OCI-LY7 (cell line): ENCODE measurements around the gene FKBP15. TPM values are rescaled to one million over a fixed set of nuclear protein-coding genes. Genes with fewer than 3 reads are reported as not detected.

Source experiments
- BruUV-seq: library from RNA; stranded (reverse); fragments of 400-500 nt; replicated peaks from 2 replicates; lab custom pipeline; 2021; lab: Mats Ljungman, UMichigan
- CTCF ChIA-PET: fragments of 300-600 bp; sonication (Branson Sonifier 250); formaldehyde crosslinking; loops from one replicate; lab custom pipeline; 2022; ENCODE audit warnings: antibody characterized with exemption; ENCODE audit not compliant: unreplicated experiment; lab: Charles Lee
- POLR2A ChIA-PET: fragments of 300-600 bp; sonication (Branson Sonifier 250); formaldehyde crosslinking; loops from one replicate; lab custom pipeline; 2022; ENCODE audit warnings: antibody characterized with exemption; lab: Charles Lee
- DNase-seq: peaks from one replicate; pipeline ENCODE4 v3.0.0-alpha.2; 2015; ENCODE audit warnings: low spot score
- H2AFZ ChIP-seq: fragments of 200-600 bp; sonication (generic), shearing (Covaris generic); 2 replicates; pipeline ENCODE4 v1.6.1; 2014; ENCODE audit warnings: mild to moderate bottlenecking, antibody characterized with exemption, low read length, moderate library complexity
- H3K27ac ChIP-seq: fragments of 200-600 bp; sonication (generic); 2 replicates; pipeline ENCODE4 v1.5.1; 2014; ENCODE audit warnings: mixed run types, low read depth, mild to moderate bottlenecking, moderate library complexity, low read length, inconsistent platforms; ENCODE audit not compliant: poor library complexity, severe bottlenecking
- H3K36me3 ChIP-seq: fragments of 200-600 bp; sonication (generic); 2 replicates; pipeline ENCODE4 v1.6.1; 2014; ENCODE audit warnings: mild to moderate bottlenecking, antibody characterized with exemption, low read length, moderate library complexity, mixed read lengths; ENCODE audit not compliant: insufficient read depth
- H3K4me1 ChIP-seq: fragments of 200-600 bp; sonication (generic); 2 replicates; pipeline ENCODE4 v1.5.1; 2014; ENCODE audit warnings: mild to moderate bottlenecking, low read length; ENCODE audit not compliant: insufficient read depth, poor library complexity, severe bottlenecking
- H3K4me2 ChIP-seq: fragments of 200-600 bp; sonication (generic); 2 replicates; pipeline ENCODE4 v1.6.1; 2014; ENCODE audit warnings: mild to moderate bottlenecking, low read length
- H3K4me3 ChIP-seq: fragments of 200-600 bp; sonication (generic); 2 replicates; pipeline ENCODE4 v1.5.1; 2014; ENCODE audit warnings: mild to moderate bottlenecking, low read depth, low read length; ENCODE audit not compliant: poor library complexity, severe bottlenecking
- H3K79me2 ChIP-seq: fragments of 200-600 bp; sonication (generic); 2 replicates; pipeline ENCODE4 v1.6.1; 2016; ENCODE audit warnings: low read depth, mild to moderate bottlenecking, low read length, moderate library complexity, mixed read lengths; ENCODE audit not compliant: insufficient read depth
- H3K9me2 ChIP-seq: fragments of 200-600 bp; sonication (generic); 2 replicates; pipeline ENCODE4 v1.6.1; 2016; ENCODE audit warnings: mild to moderate bottlenecking, low read length, mixed read lengths; ENCODE audit not compliant: insufficient read depth
- H3K9me3 ChIP-seq: fragments of 200-600 bp; sonication (generic); 2 replicates; pipeline ENCODE4 v1.6.1; 2014; ENCODE audit warnings: mild to moderate bottlenecking, mixed run types, low read length, mixed read lengths
- H4K20me1 ChIP-seq: fragments of 200-600 bp; sonication (generic); 2 replicates; pipeline ENCODE4 v1.6.1; 2014; ENCODE audit warnings: mild to moderate bottlenecking, antibody characterized with exemption, low read length, moderate library complexity, mixed read lengths; ENCODE audit not compliant: insufficient read depth
- EZH2phosphoT487 ChIP-seq: fragments of 200-600 bp; sonication (generic); IDR thresholded peaks from 2 replicates; pipeline ENCODE4 v1.6.1; 2018; ENCODE audit warnings: low read depth, borderline replicate concordance, mild to moderate bottlenecking, mixed run types, antibody characterized with exemption, low read length, moderate library complexity, mixed read lengths
- intact Hi-C: fragments of 100-400 bp; cut with micrococcal nuclease; formaldehyde crosslinking; loops from one replicate; pipeline ENCODE4 v1.10.0; 2022; ENCODE audit not compliant: unreplicated experiment
- total RNA-seq, 2 experiments: library from RNA; depleted of rRNA in 1 of 2; stranded (reverse); fragments of >200 nt in 1 of 2; shearing (Covaris generic) in 1 of 2; gene quantifications; 2 replicates each; pipeline ENCODE4 v1.2.3, GENCODE V29; 2014 to 2022
- TF ChIP-seq, protein P1 (sequence below): fragments of 200-600 bp; sonication (generic); conservative IDR thresholded peaks from 2 replicates; pipeline ENCODE4 v1.5.1; 2014; ENCODE audit warnings: mild to moderate bottlenecking, antibody characterized with exemption, low read length, moderate library complexity, mixed read lengths

The FKBP15 gene
- total RNA-seq, 2 experiments from 2014 or later, result 39.9 to 58.0 TPM

GRCh38 chr9:113155911-113156588 lies 65.0 kb downstream of the FKBP15 start:
- CTCF ChIA-PET, result interaction anchor here (0.6 kb wide), 1 partner anchor 65 kb away, joined by 3 read pairs; the partner anchor contains the start of gene SLC31A1
- Histone ChIP-seq H4K20me1 (no peaks in the 10 kb centered on the region), H3K4me3 (no peak overlapping the region), H3K36me3 (peaks cover 19% of the 10 kb centered on the region), H2AFZ (no peak overlapping the region), H3K4me1 (peaks cover 6% of the 10 kb centered on the region), H3K9me2 (no peaks in the 10 kb centered on the region), H3K79me2 (no peaks in the 10 kb centered on the region), H3K27ac (no peak overlapping the region), H3K4me2 (no peak overlapping the region), H3K9me3 (no peaks in the 10 kb centered on the region)
- no peak for TF ChIP-seq EZH2phosphoT487
- TF ChIP-seq, protein P1, sequence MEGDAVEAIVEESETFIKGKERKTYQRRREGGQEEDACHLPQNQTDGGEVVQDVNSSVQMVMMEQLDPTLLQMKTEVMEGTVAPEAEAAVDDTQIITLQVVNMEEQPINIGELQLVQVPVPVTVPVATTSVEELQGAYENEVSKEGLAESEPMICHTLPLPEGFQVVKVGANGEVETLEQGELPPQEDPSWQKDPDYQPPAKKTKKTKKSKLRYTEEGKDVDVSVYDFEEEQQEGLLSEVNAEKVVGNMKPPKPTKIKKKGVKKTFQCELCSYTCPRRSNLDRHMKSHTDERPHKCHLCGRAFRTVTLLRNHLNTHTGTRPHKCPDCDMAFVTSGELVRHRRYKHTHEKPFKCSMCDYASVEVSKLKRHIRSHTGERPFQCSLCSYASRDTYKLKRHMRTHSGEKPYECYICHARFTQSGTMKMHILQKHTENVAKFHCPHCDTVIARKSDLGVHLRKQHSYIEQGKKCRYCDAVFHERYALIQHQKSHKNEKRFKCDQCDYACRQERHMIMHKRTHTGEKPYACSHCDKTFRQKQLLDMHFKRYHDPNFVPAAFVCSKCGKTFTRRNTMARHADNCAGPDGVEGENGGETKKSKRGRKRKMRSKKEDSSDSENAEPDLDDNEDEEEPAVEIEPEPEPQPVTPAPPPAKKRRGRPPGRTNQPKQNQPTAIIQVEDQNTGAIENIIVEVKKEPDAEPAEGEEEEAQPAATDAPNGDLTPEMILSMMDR, result no peak
- BruUV-seq, result TSS peak; percentile 8
- POLR2A ChIA-PET, result interaction anchor here (0.6 to 1.0 kb wide), 2 partner anchors 20 to 101 kb away, joined by 3 read pairs; no protein-coding TSS in a partner anchor
- intact Hi-C loops, result no loop called here
- no peak for DNase-seq

DNA sequence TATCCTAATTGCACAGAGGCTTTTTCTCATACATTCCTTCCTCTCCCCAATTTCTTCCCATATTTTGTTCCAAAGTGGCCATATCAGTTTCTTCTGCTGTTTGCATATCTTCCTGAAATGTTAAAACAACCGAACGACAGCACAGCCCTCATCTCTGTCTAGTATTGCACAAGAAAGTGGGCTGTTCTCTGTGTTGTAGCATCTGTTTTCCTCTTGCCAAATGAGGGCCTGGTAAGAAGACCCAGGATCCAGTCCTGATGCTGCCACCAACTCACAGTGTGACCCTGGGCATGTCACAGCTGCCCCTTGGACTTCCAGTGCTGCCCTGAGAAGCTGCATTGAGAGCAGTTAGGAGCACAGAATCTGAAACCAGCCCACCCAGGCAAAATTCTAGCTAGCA lies 66.1 kb downstream of the FKBP15 start:
- Histone ChIP-seq H3K4me3 (no peak overlapping the region), H2AFZ (no peak overlapping the region), H3K36me3 (peaks cover 12% of the 10 kb centered on the region; the same call in 1 of the 2 replicates), H3K27ac (no peak overlapping the region), H4K20me1 (no peaks in the 10 kb centered on the region), H3K9me3 (no peaks in the 10 kb centered on the region), H3K79me2 (no peaks in the 10 kb centered on the region), H3K4me1 (peaks cover 6% of the 10 kb centered on the region), H3K9me2 (no peaks in the 10 kb centered on the region), H3K4me2 (no peak overlapping the region)
- no TSS peak for BruUV-seq
- no peak for TF ChIP-seq EZH2phosphoT487
- TF ChIP-seq, protein P1, result no peak
- ChIA-PET POLR2A (interaction anchor here (0.7 kb wide), 1 partner anchor 120 kb away, joined by 3 read pairs; no protein-coding TSS in a partner anchor), CTCF (interaction anchor here (0.5 kb wide), 1 partner anchor 66 kb away, joined by 4 read pairs; the partner anchor contains the start of genes FKBP15 and SLC31A1)
- DNase-seq, result no peak
- intact Hi-C loops, result no loop called here

DNA sequence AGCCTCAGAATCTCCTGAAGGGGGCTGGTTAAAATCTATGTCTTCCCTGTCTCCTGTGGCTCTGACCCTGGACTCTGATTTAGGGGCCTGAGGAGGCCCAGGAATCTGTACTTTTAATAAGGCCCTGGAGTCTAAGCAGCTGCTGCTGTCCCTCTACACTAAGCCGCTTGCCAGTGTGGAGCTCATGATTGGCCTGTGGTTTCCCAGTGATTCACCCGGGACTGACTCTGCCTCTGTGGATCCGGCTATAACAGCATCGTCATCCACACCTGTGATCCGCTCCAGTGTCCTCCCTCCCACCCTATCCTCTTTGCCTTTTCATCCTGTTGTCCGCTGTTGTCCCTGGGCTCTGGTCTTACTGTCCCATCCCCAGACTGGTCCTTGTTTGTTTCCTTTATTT lies 66.6 kb downstream of the FKBP15 start:
- H2AFZ ChIP-seq, result no peak overlapping the region
- H3K4me2 ChIP-seq, result no peak overlapping the region
- POLR2A ChIA-PET, result no interaction called here
- no peak for DNase-seq
- H3K4me3 ChIP-seq, result no peak overlapping the region
- no peak for TF ChIP-seq EZH2phosphoT487
- TF ChIP-seq, protein P1, result no peak
- H3K36me3 ChIP-seq, result peaks cover 9% of the 10 kb centered on the region; the same call in 1 of the 2 replicates
- H3K9me3 ChIP-seq, result no peaks in the 10 kb centered on the region
- H3K79me2 ChIP-seq, result no peaks in the 10 kb centered on the region
- no TSS peak for BruUV-seq
- no peak overlapping the region for H3K27ac ChIP-seq
- H4K20me1 ChIP-seq, result no peaks in the 10 kb centered on the region
- intact Hi-C loops, result no loop called here
- H3K9me2 ChIP-seq, result no peaks in the 10 kb centered on the region
- peaks cover 6% of the 10 kb centered on the region for H3K4me1 ChIP-seq
- CTCF ChIA-PET, result no interaction called here
